GM18511 (cell line): ENCODE data around the gene OR11H7.
"Not testable (repeated sequence)": the region's sequence is repeated elsewhere in the genome, so short reads cannot be mapped to it uniquely, and the experiment has no call there.

Experiments
- ATAC-seq: cut with Tn5 transposase; IDR thresholded peaks from one replicate; pipeline ENCODE4 v1.9.1; 2021; ENCODE audit warnings: mild to moderate bottlenecking, moderate library complexity; ENCODE audit not compliant: unreplicated experiment

OR11H7 gene

DNA sequence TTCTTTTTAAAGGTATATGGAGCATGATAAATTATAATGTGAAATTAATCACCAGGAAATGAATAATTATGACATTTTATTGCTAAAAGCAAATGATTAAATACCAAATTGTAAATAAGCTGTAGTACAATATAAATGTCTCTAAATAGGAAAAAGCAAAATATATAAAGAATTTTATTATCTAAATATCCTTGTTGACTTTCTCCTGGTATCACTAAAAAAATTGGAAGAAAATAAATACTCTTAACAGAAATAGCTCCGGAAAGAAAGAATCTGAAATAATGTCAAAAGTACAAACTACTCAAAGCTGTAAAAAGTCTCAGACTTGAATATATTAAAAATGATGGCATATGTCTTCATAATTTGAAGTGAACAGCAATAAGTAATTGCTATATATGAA lies at the start of gene OR11H7:
OR11H7 (plus strand) TSS at position 301 of the 400 bp plus-strand sequence.
- no peak for ATAC-seq

DNA sequence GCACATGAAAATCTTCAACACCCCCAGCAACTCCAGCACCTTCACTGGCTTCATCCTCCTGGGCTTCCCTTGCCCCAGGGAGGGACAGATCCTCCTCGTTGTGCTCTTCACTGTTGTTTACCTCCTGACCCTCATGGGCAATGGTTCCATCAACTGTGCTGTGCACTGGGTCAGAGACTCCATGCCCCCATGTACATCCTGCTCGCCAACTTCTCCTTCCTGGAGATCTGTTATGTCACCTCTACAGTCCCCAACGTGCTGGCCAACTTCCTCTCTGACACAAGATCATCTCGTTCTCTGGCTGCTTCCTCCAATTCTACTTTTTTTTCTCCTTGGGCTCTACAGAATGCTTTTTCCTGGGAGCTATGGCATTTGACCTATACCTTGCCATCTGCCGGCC lies 49.6 kb upstream of the OR11H7 start:
- no peak for ATAC-seq

DNA sequence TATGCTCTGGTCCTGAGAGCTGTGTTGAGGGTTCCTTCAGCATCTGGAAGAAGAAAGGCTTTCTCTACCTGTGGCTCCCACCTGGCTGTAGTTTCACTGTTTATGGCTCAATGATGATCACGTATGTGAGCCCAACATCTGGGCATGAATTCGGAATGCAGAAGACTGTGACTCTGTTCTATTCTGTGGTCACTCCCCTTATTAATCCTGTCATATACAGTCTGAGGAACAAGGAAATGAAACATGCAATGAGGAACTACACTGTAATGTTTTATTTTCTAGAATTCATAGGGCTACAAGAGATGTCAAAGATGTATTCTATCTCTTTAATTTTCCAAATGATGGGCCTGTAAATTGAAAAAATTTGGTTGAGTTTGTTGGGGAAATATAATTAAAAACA lies 48.9 kb upstream of the OR11H7 start:
- ATAC-seq, result no peak

DNA sequence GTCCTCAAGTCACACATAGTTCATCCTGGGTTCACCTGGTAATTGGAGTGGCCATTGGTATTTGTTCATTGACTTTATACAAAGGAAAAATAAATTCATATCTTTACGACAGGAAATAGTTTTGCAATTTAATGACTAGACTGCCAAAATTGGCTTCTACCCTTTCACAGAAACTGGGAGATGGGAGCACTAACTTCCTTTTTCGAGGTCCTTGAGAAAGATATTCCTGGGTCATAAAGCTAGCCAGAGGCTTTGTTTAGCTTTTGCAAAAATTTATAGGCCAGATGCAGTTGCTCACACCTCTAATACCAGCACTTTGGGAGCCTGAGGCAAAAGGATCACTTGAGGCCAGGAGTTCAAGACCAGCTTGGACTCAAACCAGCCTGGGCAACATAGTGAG lies 48.3 kb upstream of the OR11H7 start:
- no peak for ATAC-seq

DNA sequence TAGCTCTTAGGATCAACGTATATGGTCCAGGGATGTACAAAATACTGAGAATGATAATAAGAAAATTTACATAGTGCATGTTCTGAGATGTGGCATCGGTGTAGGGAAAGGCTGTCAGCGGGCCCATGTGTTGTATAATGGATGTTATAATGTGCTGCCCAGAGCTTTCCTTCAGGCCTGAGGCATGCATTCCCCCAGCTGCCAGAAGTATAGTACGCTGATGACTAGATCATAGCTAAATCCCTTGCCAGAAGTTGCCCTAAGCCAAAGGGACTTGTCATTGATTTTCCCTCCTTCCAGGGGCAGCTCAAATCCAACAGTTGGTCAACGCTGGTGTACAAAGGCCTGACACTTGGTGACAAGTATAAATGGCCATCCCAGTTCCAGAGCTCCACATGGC lies 44.6 kb upstream of the OR11H7 start:
- no peak for ATAC-seq

DNA sequence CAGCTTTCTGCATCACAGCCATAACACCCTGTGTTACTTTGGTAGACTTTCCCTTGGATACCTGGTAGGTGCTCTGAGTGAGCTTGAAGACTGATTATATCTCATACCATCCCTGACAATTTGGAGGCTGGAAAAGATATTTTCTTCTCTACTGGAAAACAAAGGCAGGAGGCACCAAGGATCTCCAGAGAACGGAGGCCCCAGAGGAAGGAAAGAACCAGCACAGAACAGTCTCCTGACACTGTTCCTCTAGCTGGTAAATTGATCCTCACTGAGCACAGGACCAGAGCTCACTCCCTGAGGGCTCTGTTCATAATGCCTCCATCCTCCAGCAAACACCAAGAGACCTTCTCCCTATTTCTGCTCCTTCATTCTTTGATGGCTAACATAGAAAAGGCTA lies 38.2 kb upstream of the OR11H7 start, which contains the start of gene OR11G2:
OR11G2 (plus strand) TSS at position 301 of the 400 bp plus-strand sequence. CDS start 6,542 bp downstream, outside the sequence.
- ATAC-seq, result no peak

DNA sequence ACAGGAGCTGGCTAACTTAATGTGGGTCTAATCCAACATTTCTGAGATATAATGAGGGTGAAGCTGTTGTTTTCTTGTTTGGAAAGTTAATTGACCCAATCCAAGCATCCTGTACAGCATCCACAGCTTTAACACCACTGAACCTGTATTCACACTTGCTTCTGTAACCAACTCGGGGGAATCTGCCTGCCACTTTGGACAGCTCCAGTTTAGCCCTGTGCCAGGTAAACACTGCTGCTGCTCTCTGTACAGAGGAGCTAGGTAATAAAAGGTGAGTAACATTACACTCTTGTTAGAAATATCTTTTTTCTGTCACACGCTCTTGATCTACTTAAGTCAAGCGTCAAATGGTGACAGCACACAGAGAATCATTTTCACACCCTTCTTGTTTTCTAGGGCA lies 37.4 kb upstream of the OR11H7 start:
- ATAC-seq, result no peak

DNA sequence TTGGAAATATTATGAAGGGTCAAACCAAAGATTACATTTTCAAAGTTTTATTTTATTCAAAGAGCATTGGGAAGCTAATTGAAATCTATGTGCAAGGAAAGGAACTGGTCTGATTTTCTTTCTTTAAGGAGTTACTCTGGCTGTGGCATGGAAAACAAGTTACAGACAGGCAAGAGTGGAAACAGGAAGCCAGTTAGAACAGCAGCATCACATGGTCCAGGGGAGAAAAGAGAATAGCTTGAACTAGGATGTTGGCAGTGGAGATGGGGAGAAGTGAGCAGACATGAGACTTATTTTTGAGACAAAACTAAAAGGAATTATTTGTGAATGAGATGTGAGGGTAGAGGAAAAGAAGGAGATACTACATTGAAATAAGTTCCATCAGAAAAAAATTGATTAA lies 34.7 kb upstream of the OR11H7 start:
- no peak for ATAC-seq

DNA sequence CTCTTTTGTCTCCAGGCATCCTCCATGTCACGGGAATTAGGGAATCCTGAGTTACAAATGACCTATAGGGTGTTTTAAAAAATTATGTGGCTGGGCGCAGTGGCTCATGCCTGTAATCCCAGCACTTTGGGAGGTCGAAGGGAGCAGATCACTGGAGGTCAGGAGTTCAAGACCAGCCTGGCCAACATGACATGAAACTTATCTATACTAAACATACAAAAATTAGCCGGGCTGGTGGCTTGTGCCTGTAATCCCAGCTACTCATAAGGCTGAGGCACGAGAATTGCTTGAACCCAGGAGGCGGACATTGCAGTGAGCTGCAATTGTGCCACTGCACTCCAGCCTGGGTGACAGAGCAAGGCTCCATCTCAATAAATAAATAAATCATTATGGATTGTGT lies 33.6 kb upstream of the OR11H7 start:
- not testable (repeated sequence) for ATAC-seq

DNA sequence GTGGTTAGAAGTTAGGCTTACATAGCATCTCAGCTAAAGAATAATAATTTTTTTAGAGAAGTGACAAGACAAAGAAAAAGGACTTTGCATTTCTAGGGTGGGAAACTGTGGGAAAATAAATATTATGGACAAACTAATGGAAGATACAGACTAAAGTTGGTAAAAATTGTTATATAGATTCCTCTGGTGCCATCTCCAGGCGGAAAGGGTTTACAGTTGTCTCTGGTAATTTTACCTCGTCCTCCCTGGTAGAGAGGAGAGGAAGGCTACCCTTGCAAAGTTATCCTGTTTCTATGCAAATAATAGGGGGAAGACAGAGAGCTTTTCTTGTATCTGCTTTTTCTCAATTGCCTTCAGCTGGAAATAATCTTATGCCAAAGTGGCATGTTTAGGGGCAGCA lies 32.9 kb upstream of the OR11H7 start:
- no peak for ATAC-seq

DNA sequence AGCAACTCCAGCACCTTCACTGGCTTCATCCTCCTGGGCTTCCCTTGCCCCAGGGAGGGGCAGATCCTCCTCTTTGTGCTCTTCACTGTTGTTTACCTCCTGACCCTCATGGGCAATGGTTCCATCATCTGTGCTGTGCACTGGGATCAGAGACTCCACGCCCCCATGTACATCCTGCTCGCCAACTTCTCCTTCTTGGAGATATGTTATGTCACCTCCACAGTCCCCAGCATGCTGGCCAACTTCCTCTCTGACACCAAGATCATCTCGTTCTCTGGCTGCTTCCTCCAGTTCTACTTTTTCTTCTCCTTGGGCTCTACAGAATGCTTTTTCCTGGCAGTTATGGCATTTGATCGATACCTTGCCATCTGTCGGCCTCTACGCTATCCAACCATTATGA lies 31.3 kb upstream of the OR11H7 start:
- no peak for ATAC-seq

DNA sequence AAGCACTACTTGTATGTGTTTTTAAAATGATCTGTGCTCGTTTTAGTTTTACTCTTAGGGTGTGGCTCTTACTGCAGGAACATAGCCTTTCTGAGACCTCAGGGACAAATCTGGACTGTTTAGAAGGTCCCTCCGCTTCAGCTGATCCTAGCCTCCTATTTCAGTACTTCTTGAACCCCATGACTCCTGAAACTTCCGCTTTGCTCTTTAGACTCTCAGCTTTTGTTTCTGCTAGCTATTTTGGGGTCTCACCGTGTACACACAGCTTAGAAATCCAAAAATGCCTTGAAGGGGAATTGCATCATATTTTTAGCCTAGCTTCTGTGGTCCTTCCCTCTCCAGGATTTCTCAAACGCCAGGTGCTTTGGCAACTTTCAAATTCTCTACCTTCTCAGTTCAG lies 29.8 kb upstream of the OR11H7 start:
- no peak for ATAC-seq

DNA sequence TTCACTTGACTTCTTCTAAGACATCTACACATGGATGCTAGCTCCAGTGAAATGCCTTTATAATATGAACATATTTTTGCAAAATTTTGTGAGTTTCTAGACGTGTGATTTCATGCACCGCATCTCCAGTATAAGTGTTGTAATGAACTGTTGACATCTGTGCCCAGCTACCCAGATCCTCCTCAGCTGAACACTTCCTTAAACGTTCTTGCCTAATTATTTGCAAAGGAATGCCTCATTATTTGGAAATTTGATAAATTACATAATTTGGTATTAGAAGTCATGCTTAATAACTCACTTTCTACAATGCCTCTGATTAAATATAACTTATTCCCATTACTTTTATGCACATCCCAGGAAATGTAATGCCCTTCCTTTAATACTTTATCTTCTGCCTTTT lies 24.1 kb upstream of the OR11H7 start:
- no peak for ATAC-seq

DNA sequence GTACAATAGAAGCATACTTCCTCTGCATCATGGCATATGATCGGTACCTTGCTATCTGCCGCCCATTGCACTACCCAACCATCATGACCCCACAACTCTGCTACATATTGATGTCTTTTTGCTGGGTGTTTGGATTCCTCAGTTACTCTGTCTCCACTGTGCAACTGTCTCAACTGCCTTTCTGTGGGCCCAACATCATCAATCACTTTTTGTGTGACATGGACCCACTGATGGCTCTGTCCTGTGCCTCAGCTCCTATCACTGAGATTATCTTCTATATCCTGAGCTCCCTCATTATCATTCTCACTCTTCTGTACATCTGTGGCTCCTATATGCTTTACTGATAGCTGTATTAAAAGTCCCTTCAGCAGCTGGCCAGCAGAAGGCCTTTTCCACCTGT lies 19.2 kb upstream of the OR11H7 start:
- no peak for ATAC-seq

DNA sequence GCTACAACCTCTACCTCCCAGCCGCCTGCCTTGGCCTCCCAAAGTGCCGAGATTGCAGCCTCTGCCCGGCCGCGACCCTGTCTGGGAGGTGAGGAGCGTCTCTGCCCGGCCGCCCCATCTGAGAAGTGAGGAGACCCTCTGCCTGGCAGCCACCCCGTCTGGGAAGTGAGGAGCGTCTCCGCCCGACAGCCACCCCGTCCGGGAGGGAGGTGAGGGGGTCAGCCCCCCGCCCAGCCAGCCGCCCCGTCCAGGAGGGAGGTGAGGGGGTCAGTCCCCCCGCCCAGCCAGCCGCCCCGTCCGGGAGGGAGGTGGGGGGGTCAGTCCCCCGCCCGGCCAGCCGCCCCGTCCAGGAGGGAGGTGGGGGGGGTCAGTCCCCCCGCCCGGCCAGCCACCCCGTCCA lies 16.4 kb upstream of the OR11H7 start:
- not testable (repeated sequence) for ATAC-seq

DNA sequence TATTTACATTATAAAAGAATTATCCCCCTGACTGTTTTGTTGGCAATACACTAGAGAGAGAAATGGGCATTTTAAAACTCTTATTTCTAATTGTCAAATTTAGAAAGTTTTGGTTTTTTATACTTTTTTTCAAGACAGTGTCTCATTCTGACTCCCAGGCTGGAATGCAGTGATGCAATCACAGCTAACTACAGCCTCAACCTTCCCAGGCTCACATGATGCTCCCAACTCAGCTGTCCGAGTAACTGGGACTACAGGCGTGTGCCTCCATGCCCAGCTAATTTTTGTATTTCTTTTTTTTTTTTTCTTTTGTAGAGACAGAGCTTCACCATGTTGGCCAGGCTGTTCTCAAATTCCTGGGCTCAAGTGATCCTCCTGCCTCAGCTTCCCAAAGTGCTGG lies 13.6 kb upstream of the OR11H7 start:
- ATAC-seq, result no peak

DNA sequence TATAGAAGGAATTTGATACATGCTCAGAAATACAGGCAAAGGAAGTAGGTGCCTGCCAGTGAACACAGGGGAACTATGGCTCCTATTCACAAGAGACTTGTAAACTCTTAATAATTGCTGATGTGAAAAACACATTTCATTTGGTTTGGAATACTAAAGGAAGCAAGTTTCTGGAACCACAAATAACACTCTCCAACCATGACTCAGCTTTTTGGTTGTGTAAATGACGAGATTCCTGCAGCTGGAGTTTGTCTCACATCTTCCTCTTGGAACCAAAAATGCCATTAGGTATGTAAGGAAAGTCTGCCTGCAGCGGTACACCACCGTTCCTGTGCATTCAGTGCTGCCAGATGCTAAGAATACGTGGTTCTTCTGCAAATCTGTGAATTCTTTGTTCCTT lies 9.7 kb upstream of the OR11H7 start:
- ATAC-seq, result no peak

DNA sequence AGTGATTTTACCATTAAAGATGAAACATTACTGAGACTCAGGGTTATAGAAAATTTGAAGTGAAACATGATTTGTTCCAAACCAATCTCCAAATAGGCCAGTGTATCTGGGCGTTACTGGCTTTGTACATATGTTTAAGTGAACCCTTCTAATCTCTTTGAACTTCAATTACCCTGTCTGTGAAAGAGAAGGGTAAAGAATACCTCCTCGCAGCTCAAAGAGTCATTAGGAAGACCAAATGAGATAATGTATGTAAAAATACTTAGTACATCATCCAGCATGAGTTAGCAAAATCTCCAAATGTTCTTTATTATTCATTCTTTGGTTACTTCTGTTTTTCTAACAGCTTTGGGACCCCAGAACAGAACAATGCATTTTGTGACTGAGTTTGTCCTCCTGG lies 5.4 kb upstream of the OR11H7 start, which contains the start of gene OR11H6:
OR11H6 (plus strand) TSS at position 301 of the 400 bp plus-strand sequence; CDS start at position 301, 0 bp downstream.
- ATAC-seq, result no peak

DNA sequence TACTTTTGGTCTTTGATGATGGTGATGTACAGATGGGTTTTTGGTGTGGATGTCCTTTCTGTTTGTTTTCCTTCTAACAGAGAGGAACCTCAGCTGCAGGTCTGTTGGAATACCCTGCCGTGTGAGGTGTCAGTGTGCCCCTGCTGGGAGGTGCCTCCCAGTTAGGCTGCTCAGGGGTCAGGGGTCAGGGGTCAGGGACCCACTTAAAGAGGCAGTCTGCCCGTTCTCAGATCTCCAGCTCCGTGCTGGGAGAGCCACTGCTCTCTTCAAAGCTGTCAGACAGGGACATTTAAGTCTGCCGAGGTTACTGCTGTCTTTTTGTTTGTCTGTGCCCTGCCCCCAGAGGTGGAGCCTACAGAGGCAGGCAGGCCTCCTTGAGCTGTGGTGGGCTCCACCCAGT lies 6.6 kb downstream of the OR11H7 start:
- not testable (repeated sequence) for ATAC-seq

DNA sequence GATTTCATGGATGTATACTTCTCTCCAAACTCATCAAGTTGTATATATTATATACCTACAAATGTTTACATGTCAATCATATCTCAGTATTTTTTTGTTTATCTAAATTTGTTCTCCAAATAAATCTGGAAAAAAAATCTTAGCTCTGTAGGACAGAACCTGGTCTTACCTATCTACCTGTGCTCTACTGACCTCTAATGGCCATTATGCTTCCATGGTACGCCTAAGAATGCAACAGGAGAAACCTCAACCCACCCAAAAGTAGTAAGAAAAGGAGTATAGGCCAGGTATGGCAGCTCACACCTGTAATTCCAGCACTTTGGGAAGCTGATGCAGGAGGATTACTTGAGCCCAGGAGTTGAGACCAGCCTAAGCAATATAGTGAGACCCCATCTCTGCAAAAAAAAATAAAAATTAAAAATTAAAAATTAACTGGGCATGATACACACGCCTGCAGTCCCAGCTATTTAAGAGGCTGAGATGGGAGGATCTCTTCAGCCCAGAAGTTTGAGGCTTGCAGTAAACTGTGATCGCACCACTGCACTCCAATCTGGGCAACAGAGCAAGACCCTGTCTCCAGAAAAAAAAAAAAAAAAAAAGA lies 19.0 kb downstream of the OR11H7 start:
- no peak for ATAC-seq

DNA sequence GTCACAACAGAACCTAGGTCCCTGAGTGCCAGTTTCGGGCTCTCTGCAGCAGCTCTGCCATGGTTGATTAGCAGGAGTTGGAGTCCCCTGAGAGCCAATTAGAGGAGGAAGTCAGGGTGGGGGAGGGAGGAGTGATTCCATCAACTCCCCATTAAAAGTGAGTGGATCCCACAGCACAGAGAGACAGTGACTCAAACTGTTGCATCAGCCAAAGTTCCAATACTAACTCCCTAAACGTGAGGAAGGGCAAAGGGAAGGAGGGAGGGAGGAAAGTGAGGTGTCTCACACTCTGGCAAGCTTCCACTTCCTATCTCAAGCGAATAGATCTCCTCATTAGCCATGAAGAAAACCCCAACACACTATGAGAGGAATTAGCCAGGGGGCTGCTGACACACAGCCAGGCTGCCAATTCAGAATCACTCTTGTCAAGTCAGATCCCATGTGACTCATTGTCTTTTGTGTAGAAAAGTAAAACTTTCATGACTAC lies 33.9 kb downstream of the OR11H7 start:
- peak; percentile 62 for ATAC-seq

DNA sequence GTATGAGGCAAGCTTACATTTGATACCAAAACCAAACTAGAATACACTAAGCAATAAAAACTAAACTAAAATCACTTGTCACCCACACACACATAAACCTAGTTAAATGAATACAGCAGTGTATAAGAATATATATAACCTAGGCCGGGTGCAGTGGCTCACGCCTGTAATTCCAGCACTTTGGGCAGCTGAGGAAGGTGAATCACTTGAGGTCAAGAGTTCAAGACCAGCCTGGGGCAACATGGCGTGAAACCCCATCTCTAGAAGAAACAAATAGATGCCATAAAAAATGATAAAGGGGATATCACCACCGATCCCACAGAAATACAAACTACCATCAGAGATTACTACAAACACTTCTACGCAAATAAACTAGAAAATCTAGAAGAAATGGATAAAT lies 35.6 kb downstream of the OR11H7 start:
- ATAC-seq, result not testable (repeated sequence)

DNA sequence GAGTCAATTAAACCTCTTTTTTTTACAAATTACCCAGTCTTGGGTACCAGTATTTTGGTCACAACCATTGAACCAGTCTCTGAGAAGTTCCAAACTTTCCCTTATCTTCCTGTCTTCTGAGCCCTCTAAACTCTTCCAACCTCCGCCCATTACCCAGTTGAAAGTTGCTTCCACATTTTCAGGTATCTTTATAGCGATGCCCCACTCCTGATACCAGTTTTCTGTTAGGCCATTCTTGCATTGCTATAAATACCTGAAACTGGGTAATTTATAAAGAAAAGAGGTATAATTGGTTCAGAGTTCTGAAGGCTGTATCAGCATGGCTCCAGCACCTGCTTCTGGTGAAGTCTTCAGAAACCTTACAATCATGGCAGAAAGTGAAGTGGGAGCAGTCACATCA lies 45.3 kb downstream of the OR11H7 start:
- no peak for ATAC-seq
